Activated gamma-delta T cell treated with Interleukin-2 at 50 U/mL for 16 hours (primary cell): Measurements from ENCODE around the gene DUSP8.

Source experiments
- DNase-seq: peaks from one replicate; pipeline ENCODE4 v3.0.0-alpha.2; 2020

The DUSP8 gene

DNA sequence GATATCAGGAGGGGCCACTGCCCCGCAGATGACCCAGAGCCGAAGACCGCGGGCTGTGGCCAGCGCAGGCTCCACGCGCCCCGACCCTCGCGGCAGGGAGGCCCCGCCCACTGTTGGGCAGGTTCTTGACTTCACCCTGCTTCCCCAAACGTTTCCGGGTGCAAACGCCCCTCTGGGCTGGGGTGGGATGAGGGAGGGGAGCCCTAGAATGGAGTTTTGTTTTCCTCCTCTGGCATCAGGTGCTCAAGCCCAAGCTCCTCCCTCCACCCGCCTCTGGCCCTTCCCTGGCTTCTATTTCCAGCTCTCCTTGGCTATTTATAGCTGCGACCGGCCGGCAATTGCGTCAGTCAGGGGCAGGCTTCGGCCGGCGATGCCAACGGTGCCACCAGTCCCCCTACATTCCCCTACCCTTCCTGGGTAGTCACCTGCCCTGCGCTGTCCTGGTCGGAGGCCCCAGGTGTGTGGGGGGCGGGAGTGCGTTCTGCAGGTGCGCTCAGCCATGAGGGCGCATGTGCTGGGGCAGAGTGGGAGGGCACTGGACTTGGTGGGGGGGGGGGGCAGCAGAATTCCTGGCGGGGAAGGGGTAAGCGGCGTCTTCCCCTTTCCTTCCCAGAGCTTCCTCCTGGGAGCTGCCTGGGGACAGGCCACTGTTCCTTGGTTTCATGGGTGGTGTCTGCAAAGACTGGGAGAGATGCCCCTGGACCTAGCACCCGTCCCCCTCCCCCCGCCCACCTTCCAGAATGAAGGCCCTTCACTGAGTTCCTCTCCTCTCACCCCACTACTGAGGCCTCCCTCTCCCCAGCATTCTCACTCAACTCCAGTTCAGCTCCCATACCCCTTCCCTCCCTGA is 23.6 kb downstream of the DUSP8 start:
- DNase-seq, result no peak

DNA sequence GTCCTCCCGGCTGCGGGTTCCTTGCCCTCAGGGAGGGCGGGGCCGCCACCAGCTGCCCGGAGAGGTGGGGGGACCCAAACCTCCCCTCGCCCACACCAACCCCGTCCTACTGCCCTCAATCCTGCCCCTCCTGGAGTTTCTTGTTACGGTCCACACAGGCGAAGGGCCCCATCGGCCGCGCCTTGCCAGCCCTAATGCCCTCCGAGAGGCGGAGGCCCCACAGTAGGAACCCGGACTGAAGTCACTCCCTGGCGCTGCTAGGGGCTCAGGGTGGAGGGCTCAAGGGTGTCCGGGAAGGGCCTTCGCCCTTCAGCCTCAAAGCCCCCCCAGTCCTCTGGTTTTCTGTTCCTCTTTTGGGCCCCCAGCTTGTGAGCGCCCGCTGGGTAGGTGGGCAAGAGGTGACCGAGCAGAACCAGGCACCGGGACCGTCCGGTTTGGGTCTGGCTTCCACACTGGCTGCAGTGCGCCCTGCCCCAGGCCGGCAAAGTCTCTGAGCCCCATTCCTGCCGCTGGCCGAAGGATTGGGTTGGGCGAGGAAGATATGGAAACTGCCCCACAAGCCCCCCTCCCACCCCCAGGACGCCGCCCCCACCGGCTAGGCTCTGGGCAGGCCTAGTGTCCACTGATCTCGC is 24.5 kb downstream of the DUSP8 start:
- DNase-seq, result no peak

DNA sequence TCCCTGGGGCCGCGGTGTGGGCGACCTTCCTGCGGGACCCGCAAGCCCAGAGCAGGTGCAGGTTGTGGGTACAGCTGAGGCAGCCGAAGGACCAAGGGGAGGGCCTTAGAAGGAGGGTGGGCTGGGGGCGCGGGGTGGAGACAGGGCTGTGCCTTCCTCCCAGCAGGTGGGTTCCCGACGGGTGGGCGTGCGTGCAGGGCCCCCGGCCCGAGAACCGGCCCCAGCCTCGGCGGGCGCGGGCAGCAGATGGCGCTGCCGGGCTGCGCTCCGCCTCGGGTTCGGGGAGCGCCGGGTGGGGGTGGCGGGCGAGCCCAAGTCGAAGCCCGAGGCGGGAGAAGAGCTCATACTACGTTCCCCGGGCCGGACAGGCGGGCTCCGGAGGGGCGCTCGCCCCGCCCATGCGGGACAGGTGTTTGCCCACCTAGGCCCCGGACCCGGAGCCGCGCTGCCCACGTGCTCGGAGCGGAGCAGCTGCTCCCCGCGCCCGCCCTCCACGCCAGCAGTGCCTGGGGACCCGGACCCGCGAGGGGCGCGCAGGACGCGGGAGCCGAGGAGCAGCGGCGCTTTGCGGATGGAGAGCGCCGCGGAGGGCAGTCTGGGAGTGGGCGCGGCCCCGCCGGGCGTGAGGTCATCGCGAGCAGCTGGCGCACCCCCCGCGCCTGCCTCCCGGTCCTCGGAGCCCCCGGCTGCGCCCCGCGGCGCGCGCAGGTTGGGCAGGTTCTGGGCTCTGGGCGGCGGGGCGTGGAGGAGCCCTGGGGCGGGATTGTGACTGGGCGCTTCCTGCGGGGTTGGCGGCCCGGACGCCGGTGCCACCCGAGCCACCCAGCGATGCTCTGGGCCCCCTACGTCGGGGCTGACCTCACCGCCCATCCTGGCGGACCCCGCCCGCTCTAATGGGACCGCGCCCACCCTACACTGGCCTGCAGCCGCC is 25.3 kb downstream of the DUSP8 start:
- peak; percentile 28 for DNase-seq

DNA sequence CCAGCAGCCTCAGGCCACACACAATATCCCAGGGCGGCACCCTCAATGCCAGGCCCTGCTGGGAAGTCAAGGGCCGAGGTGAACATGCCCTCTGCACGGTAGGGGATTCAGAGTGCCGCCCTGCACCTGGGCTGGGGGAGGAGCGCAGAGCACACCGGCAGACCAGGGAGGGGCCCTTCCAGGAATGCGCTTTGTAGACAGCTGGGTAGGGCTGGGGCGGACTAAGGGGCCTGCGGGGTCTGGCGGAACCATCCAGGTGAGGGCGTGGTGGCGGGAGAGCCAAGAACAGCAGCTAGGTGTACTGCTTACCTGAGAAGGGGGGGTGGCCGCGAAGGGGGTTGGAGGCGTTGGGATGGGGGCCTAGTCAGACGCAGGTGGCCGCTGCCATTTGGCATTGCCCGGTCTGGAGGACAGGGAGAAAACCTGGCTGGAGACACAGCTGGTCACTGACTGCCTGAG is 26.0 kb downstream of the DUSP8 start:
- DNase-seq, result no peak

DNA sequence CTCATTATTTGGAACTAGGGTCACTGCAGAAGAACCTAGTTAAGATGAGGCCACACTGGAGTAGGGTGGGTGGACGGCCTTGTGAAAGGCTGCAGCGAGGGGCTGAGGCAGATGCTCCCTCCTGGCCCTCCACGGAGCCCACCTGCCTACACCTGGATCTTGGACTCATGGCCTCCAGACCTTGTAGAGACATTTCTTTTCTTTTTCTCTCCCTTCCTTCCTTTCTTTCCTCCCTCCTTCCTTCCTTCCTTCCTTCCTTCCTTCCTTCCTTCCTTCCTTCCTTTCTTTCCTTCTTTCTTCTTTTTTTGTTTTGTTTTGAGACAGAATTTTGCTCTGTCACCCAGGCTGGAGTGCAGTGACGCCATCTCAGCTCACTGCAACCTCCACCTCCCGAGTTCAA is 26.6 kb downstream of the DUSP8 start:
- no peak for DNase-seq

- DNase-seq, result no peak
Observed at GRCh38 chr11:1544536-1544935, 27.5 kb downstream of the DUSP8 start.

GRCh38 chr11:1543606-1544263 is 28.3 kb downstream of the DUSP8 start:
- DNase-seq, result no peak

DNA sequence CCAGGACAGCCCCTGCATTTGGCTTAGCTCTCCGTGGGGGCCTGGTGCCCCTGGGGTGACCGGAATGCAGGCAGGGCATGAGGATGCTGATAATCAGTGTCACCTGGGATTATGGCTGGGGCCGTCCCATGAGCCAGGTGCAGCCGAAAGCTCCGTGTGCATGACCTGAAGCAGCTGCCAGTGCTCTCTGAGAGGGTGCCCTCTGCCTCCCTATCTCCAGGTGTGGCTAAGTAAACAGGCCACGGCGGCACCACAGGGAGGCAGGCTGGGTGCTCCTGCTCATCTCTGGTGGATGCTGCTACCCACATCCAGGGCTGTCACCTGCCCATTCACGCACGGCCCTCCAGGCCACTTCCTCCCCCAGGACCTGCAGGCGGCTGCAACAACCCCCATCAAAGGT is 29.8 kb downstream of the DUSP8 start:
- no peak for DNase-seq

DNA sequence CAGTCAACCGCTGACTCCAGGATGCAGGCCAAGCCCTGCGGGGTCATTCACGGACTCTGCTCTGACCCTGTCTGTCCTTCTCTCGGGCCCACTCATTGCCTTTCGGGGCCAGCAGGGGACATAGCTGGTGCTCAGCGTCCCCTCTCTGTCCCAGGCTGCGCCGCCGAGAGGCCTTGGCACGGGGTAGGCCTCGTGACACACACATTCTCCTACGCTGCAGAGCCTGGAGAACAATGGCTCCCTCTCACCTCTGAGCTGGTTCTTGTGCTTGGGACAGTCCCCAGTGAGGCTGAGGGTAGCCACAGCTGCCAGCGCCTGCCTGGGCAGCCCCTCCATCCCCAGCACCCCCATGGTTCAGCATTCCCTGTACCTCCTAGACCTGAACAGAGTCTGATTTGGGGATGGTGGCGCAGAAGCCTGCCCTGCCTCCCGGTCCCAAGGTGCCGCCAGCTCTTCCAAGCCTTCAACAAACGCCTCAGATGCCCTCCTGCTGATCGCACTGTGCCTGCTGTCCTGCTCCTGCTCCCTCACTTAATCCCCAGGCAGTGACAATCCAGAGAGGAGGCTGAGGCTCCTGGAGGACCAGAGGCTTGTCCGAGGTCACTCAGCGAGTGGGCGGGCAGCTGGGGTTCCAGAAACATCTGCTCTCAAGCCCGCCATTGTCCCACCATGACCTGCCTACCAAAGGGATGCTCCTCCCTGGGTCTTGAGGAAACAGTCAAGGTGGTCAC is 30.4 kb downstream of the DUSP8 start:
- DNase-seq, result no peak

DNA sequence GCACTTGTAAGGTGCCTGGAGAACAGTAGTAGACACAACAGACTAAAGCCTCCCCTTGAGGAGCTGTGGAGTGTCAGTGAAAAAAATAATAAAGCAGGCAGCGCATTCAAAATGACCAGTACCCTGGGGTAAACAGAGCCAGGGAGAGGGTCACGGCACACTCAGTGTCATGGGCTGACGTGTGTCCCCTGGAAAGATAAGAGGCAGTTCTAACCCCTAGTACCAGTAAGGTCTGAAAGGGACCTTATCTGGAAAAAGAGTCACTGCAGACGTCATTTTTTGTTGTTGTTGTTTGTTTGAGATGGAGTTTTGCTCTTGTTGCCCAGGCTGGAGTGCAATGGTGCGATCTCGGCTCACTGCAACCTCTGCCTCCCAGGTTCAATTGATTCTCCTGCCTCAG is 32.0 kb downstream of the DUSP8 start:
- DNase-seq, result no peak

DNA sequence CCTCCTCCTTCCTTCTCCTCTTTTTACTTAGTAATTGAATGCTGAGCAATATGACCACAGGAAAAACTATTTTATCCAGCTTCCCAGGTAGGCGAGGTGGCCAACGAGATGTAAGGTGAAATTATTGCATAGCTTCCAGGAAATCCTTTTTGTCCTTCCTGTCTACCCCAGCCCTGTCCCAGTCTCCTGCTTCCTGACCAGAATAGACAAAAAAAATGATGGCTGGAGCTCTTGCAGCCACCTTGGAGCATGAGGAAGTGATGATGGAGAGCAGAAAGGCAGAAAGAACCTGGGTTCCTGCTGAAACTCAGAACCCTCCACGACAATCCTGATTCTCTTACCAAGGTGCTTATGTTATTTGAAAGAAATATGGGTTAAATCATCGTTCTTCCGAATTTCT is 33.9 kb downstream of the DUSP8 start:
- DNase-seq, result no peak

- DNase-seq, result no peak
Observed at GRCh38 chr11:1536065-1536843, 35.8 kb downstream of the DUSP8 start.

DNA sequence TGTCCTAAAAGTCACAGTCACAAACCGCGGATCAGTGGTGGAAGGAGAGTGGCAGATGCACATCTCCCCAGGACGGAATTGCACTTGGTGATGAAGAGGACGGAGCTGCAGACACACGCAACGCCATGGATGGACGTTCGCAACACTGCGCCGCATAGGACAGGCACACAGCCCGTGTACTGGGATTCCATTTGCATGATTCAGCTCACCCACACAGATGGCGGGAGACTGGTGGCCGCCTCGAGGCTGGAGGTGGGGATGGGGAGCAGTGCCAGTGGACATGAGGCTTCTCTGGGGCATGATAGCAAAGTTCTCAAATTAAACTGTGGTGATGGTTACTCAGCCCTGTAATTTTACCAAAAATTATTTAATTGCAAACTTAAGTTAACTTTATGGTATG is 37.4 kb downstream of the DUSP8 start:
- no peak for DNase-seq

DNA sequence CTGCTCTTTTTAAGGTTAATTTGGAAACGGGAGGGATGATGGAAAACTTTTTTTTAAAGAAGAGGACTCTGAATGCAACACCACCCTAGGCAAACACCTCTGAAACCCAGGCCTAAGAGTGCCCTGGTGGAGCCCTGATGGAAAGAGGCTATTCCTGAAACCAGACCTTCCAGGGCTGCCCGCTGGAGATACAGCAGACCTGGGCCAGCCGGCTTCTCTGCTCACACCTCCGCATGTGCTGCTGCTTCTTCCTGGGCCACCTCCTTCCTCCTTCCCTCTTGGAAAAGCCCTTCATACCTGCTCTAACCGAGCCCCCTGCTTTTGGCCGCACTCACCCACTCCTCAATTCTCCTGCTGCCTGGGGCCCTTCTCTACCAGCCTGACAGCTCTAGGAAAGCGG is 37.9 kb downstream of the DUSP8 start:
- no peak for DNase-seq

GRCh38 chr11:1533342-1533725 is 38.7 kb downstream of the DUSP8 start:
- no peak for DNase-seq

DNA sequence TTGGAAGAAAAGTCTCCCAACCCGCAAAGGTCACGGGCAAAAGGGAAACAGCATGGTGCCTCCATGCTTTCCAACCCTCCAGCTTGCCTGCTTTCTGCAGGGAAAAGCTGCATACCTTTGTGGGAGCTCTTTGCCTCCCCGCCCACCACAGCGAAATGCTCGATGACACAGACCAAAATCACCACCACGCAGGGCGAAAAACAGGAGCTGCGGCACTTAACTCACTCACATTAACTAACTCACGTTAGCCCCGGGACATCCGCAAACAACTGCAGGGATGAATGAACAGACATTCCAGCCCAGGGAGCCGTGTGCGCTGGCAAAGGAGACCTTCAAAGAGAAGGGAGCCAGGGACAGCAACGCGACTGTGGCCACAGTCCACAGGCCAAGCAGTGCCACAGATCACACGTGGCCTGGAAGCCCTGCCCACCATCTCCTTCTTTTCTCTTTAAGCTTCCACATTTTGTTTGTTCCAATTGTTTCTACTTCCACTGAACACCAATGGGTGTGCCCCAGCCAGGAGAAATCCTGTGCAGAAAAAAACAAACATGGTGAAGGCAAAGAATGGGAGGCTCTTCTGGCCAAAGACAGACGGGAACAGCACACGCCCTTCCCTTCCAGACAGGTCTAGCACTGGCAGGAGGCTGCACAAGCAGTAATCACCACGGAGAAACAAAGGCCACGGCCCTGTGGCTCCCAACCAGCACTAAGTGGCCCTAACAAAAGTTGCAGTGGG is 39.3 kb downstream of the DUSP8 start:
- no peak for DNase-seq

DNA sequence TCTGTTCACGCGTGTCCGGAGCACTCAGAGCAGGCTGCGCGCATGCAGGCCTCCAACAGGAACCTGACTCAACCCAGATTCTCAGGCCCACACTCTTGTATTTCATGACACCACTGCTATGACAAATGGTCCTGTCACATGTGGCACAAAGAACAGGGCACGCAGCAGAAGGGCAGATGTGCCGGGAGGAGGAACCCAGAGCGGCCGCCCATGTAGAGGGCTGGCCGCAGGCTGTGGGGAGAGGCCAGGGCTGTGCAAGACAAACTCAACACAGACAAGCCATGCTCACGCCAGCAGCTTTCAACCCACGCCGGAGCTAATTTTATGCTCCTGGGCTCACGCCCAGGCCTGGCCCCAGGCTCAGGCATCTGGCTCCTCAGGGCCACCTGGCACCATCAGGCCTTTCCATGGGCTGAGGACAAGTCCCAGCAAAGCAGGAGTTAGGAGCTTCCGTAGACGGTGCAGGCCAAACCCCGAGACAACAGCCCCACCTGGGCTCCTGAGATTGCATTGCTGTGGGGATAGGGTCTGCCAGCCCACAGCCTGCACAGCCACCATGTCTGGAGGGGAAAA is 40.0 kb downstream of the DUSP8 start:
- DNase-seq, result no peak

DNA sequence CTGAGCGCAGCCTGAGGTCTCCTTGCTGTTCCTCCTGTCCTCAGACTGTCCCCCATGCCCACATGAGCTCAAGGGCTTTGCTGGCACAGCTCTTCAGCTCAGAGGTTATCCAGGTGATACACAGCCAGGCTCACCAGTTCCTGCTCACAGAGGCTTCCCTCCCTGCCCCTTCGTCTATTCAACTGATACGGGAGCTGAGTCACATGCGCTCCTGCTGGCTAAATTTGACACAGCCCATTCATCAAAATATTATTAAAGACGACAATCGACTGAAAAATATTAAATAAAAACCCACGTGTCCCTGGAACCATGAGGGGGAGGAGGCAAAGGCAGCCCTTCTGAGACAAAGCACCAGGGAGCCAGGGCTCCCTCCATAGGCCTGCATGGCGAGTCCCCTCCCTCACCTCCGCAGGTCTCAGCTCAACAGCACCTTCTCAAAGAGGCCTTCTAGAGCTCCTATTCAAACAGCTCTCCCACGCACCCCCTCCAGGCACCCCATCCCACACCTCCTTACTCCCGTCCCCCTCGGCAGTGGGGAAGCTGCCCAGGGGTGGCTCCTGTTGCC is 40.5 kb downstream of the DUSP8 start:
- no peak for DNase-seq

- DNase-seq, result no peak
Observed at GRCh38 chr11:1530686-1531448, 41.2 kb downstream of the DUSP8 start.
